GM21576 (cell line): Measurements from ENCODE around the gene PRPSAP2.
"Not testable (repeated sequence)": the region's sequence is repeated elsewhere in the genome, so short reads cannot be mapped to it uniquely, and the experiment has no call there.

Source experiments
- ATAC-seq: cut with Tn5 transposase; IDR thresholded peaks from one replicate; pipeline ENCODE4 v1.9.1; 2021; ENCODE audit warnings: mild to moderate bottlenecking, moderate library complexity; ENCODE audit not compliant: unreplicated experiment

PRPSAP2 gene

GRCh38 chr17:18888766-18889290 is 30.9 kb downstream of the PRPSAP2 start:
- ATAC-seq, result no peak

DNA sequence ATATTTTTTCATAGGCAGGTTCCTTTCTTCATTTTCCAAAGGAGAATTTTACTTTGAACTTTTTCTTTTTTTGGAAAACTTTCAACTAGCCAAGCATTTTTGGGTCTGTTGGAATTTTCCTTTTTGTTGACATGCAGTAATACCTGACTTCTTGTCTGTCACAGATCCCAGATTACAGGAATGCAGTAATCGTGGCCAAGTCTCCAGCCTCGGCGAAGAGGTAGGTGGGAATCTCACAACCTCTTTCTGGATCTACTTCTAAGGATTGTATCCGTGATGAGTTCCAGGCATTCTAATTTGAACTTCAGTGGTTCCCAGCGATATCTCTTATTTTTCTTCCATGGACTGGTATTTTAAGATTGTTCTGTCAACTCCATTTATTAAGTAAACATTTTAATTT is 31.7 kb downstream of the PRPSAP2 start:
- ATAC-seq, result no peak

DNA sequence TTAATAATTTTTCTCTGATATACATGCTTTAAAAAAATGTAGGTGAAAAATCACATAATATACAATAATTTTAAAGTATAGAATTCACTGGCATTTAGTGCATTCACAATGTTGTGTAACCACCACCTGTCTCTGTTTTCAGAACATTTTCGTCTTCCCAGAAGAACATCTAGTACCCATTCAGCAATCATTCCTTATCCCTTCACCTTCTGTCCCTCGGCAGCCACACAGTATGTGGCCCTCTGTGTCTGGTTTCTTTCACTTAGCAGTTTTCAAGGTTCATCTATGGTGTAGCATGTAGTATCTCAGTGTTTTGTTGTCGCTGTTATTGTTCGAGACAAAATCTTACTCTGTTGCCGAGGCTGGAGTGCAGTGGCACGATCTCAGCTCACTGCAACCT is 33.6 kb downstream of the PRPSAP2 start:
- no peak for ATAC-seq

GRCh38 chr17:18896146-18896545 is 38.2 kb downstream of the PRPSAP2 start:
- ATAC-seq, result no peak

DNA sequence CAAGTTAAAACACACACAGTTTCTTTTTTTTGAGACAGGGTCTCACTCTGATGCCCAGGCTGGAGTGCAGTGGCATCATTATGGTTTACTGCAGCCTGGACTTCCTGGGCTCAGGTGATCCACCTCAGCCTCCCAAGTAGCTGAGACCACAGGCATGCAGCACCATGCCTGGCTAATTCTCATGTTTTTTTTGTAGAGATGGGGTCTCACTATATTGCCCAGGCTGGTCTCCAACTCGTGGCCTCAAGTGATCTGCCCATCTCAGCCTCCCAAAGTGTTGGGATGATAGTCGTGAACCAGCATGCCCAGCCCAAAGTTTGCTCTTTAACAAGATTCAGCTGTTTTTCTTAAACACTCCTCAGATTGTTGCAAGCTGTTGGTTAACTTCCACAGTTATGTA is 39.0 kb downstream of the PRPSAP2 start:
- no peak for ATAC-seq

- no peak for ATAC-seq
Observed at GRCh38 chr17:18904482-18904881, 46.6 kb downstream of the PRPSAP2 start.

DNA sequence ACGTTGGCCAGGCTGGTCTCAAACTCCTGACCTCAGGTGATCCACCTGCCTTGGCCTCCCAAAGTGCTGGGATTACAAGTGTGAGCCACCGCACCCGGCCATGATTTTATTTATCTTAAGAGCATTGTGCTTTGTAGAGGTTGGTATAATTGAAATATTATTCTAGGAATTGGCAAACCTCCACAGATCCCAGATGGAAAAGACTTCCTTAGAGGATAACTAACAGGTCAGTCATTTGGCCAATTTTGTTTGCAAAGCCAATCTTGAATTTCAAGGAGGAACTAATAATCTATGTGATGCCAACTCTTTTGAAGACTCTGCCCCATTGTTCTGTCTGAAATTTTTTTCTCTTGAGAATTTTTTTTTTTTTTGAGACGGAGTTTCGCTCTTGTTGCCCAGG is 47.3 kb downstream of the PRPSAP2 start:
- ATAC-seq, result no peak

DNA sequence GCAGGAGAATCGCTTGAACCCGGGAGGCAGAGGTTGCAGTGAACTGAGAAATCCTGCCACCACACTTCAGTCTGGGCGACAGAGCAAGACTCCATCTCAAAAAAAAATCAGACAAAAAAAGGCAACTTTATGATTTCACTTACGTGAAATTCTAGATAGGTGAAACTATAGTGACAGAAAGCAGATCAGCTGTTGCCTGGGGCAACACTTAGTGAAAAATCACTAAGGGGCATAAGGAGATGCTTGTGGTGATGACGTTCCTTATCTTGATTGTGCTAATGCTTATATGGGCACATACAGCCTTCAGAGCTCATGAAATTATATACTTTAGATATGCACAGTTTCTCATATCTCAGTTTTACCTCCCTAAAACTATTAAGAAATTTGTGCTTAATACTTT is 52.4 kb downstream of the PRPSAP2 start:
- no peak for ATAC-seq

DNA sequence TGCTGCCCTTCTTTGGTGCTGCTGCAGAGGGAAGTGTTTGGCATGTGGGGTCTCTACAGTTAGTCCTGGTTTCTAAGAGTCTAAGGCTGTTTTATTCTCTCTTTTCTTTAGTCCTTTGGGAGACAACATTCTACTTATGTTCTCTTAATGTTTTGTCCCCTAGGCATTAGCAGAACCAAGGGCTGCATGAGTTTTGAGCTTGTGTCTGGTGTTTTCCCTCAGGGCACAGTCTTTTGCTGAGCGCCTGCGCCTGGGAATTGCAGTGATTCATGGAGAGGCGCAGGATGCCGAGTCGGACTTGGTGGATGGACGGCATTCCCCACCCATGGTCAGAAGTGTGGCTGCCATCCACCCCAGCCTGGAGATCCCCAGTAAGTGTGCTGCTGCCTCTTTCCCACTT is 53.0 kb downstream of the PRPSAP2 start:
- ATAC-seq, result no peak

- ATAC-seq, result no peak
Observed at GRCh38 chr17:18916816-18917500, 59.0 kb downstream of the PRPSAP2 start.

DNA sequence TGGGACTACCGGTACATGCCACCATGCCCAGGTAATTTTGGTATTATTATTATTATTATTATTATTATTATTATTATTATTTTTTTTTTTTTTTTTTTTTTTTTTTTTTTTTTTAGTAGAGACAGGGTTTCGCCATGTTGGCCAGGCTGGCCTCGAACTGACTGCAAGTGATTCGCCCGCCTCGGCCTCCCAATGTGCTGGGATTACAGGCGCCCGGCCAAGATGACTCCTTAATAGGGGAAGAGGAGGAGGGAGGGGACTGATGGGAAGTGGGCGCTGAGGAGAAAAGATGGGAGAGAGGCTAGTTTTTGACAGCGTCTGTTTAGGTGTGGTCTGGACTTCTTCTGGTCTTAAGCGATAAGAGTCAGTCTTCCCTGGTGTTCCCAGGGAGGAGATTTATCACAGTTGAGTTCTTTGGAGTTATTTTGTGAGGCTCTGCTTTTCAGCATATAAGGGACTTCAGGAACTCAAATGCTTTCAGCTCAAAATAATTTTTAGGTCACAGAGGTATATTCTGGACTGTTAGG is 59.6 kb downstream of the PRPSAP2 start:
- no peak for ATAC-seq

- no peak for ATAC-seq
Observed at GRCh38 chr17:18919963-18920362, 62.0 kb downstream of the PRPSAP2 start.

DNA sequence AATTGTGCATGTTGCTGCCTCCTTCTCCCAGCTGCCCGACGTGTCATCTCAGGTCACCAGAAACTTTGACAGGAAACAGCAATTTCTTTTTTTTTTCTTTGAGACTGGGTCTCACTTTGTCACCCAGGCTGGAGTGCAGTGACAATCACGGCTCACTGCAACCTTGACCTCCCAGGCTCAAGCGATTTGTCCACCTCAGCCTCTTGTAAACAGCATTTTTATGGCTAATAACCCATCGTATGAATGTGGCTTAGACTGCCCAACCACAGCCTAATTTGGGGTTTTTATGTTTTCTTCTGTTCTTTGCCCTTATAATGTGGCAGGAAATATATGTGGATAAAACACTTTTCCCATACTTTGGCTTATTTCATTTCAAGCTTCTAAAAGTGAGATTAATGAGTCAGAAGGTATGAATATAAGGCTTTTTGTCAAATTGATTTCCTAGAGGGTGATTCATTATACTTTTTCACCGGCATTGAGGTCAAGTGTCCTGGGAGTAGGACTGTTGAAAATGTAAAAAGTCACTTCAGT is 63.0 kb downstream of the PRPSAP2 start:
- ATAC-seq, result peak; percentile 52

DNA sequence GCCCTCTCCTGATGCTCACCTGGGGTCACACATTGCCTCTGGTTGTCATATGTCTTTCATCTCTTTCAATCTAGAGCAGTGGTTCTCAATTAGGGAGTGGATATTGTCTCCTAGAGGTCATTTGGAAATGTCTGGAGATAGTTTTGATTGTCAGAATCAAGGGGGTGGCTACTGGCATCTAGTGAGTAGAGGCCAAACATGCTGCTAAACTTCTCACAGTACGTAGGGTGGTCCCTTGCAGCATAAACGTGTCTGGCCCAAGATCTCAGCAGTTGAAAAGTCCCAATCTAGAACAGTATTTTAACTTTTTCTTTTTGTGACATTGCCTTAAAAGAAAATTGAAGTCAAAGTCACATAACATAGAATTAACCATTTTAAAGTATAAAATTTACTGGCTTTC is 63.6 kb downstream of the PRPSAP2 start:
- ATAC-seq, result no peak

DNA sequence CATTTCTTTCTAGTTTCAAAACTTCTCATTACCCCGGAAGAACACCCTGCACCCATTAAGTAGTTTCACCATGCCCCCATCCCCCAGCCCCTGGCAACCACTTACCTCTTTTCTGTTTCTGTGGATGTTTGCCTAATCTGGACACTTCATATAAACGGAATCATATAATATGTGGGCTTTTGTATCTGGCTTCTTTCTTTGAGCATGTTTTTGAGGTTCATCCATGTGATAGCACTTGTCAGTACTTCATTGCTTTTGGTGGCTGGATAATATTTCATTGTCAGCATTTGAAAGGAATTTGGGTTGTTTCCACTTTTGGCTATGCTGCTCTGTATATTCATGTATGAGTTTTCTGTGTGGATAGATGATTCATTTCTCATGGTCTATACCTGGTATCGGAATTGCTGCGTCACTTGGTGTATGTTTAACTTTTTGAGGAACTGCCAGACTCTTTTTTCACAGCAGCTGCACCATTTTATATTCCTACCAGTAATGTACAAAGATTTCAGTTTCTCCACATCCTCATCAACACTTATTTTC is 64.1 kb downstream of the PRPSAP2 start:
- ATAC-seq, result peak; percentile 48

GRCh38 chr17:18922596-18922995 is 64.7 kb downstream of the PRPSAP2 start:
- not testable (repeated sequence) for ATAC-seq

DNA sequence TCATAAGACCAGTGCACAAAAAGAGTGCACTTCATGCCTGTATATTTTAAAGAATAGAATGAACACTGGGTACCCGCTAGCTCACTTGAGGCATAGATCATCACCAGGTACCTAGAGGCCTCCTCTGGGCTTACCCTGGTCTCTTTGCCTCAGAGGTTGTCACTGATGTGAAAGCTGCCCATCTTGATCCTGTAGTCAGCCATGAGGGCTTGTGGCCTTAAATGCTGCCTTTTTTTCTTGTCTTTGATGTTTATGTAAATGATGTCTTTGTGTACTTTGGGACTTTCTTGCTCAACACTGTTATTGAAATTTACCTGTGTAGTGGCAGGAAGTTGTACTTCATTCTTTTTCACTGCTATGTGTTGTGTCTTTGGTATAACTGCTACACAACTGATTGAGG is 67.3 kb downstream of the PRPSAP2 start:
- no peak for ATAC-seq

DNA sequence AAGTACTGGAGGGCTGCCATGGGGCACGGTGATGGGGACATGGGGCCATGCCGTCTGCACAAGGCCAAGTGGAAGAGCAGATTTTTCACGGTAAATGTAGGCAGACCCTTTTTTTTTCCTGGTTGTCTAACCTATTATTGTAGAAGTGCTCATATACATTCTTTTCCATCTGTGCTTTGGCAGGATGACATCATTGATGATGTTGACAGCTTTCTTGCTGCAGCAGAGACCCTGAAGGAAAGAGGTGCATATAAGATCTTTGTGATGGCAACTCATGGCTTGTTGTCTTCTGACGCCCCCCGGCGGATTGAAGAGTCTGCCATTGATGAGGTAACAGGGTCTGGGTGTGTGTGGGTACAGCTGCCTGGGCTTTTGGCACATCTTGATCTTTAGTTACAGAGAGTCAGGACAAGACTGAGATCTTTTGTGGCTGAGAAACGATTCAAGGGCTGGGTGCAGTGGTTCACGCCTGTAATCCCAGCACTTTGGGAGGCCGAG is 70.7 kb downstream of the PRPSAP2 start:
- no peak for ATAC-seq

DNA sequence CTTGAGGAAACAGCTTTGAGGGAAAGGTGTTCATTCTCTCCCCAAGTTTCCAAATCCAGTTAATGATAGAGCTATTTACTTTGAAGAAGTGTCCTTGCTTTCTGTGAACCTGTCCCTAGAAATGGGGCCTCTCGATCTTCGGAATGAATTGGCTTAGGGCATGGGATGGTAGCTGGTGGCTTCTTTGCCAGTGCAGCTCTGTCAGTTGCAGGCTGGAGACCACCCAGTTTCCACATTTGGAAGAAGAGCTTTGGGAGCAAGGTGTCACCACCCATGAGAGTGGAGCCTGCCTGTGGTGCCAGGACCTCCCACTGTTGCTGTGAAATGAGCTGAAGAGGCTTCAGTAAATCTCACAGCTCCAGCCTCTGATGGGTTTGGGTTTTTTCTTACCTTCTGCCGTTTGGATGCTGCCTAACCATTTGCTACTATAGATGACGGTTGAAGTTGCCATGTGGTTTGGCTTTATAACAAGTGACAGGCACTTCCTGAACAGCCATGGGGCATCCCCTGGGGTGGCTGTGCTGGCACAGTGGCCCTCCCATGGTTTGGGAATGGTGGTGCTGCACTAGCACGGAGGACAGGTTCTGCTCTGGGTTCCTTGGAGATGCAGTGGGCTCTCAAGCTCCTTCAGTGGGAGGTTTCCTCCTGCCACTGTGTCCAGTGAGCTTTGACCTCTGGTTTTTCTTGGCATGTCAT is 74.6 kb downstream of the PRPSAP2 start:
- ATAC-seq, result no peak

DNA sequence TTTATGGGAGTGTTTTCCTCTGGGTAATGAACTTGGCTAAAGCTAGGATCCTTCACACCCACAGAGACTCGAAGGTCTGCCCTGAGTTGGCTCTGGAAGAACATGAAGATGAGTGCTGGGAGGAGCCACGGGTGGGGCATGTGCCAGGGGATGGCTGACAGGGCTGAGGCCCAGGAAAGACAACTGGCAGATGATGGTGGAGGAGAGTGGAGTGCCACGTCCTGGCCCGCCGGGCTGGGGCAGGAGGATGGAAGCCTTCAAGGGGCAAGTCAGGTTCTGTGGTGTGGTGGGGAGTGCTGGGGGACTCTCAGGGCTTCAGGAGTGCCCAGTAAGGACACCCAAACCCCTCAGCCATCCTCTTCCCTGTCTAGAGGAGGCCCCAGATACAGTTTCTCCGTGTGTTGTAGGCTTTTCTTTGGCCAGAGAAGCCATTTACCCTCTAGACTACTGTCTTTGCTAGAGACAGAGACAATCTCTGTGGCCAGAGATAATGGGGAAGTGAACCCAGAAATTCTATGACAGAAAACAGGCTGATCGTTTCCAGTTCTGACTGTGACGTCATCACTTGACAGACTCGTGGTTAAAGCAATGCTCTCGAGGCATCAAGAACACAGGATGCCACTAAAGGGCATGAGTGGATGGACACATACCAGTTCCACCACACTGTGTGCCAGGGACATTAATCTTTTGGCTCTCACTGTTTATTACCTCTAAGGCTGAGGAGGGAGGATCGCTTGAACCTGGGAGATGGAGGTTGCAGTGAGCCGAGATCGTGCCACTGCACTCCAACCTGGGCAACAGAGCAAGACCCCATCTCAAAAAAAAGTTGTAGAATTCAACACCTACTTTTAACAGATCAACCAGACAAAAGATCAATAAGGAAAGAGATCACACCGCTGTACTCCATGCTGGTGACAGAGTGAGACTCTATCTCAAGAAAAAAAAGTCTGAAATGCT is 75.4 kb downstream of the PRPSAP2 start:
- no peak for ATAC-seq
